H1 (cell line): ENCODE results near the gene ST3GAL2. TPM values are rescaled to one million over a fixed set of nuclear protein-coding genes. Genes with fewer than 3 reads are reported as not detected.

Experiments used
- CTCF ChIA-PET: fragments of 300-600 bp; sonication (Branson Sonifier 250); formaldehyde crosslinking; loops from one replicate; lab custom pipeline; 2021; ENCODE audit not compliant: partially characterized antibody; lab: Charles Lee
- POLR2A ChIA-PET: fragments of 300-600 bp; sonication (Branson Sonifier 250); formaldehyde crosslinking; loops from one replicate; lab custom pipeline; 2021; ENCODE audit warnings: inconsistent platforms; ENCODE audit not compliant: partially characterized antibody; lab: Charles Lee
- DNase-seq, 2 experiments: peaks; one replicate each; pipeline versions ENCODE4 v3.0.0 to v3.0.0-alpha.2; 2010 to 2022; ENCODE audit warnings: low spot score in 2 of 2, low read depth in 1 of 2, mixed read lengths in 1 of 2
- FAIRE-seq: peaks from 2 replicates; lab custom pipeline; 2011; peaks lifted over from hg19 to GRCh38; lab: Jason Lieb, UNC
- H2AFZ ChIP-seq: 2 replicates; pipeline ENCODE4 v1.8.1; 2012; ENCODE audit warnings: low read length, inconsistent platforms
- H2AK5ac ChIP-seq: 2 replicates; pipeline ENCODE4 v1.6.1; 2013; ENCODE audit warnings: low read depth, low read length
- H2BK120ac ChIP-seq: replicated peaks from 2 replicates; pipeline ENCODE3; 2013; ENCODE audit warnings: low read depth, low read length, inconsistent platforms
- H2BK12ac ChIP-seq: 2 replicates; pipeline ENCODE4 v1.6.1; 2013; ENCODE audit warnings: low read depth, low read length
- H2BK15ac ChIP-seq: 2 replicates; pipeline ENCODE4 v1.6.1; 2013; ENCODE audit warnings: low read length
- H2BK20ac ChIP-seq: 2 replicates; pipeline ENCODE4 v1.6.1; 2013; ENCODE audit warnings: low read length
- H2BK5ac ChIP-seq: 2 replicates; pipeline ENCODE4 v1.6.1; 2013; ENCODE audit warnings: low read depth, low read length
- H3K14ac ChIP-seq: 2 replicates; pipeline ENCODE4 v1.6.1; 2013; ENCODE audit warnings: inconsistent platforms; ENCODE audit not compliant: insufficient read length
- H3K18ac ChIP-seq: 2 replicates; pipeline ENCODE4 v1.6.1; 2013; ENCODE audit warnings: low read length; ENCODE audit errors: extremely low read depth
- H3K23ac ChIP-seq: 2 replicates; pipeline ENCODE4 v1.6.1; 2013; ENCODE audit warnings: inconsistent platforms; ENCODE audit not compliant: insufficient read length
- H3K23me2 ChIP-seq: 2 replicates; pipeline ENCODE4 v1.6.1; 2013; ENCODE audit warnings: low read depth, low read length
- H3K27ac ChIP-seq: 2 replicates; pipeline ENCODE4 v1.6.1; 2011; ENCODE audit warnings: low read depth, low read length, inconsistent platforms
- H3K27me3 ChIP-seq, 4 experiments: replicated peaks in 1 of 4; 1 replicate in 1 of 4; 2 replicates in 3 of 4; pipeline versions ENCODE4 v1.6.1 to v1.8.1; 2011 to 2013; ENCODE audit warnings: low read length in 3 of 4, mild to moderate bottlenecking in 3 of 4, inconsistent platforms in 2 of 4, mixed read lengths in 2 of 4, moderate library complexity in 1 of 4; ENCODE audit not compliant: control insufficient read depth in 3 of 4, insufficient read depth in 3 of 4; ENCODE audit errors: extremely low read depth in 1 of 4
- H3K36me3 ChIP-seq, 4 experiments: 2 replicates each; pipeline versions ENCODE4 v1.6.1 to v1.8.1; 2011 to 2013; ENCODE audit warnings: mild to moderate bottlenecking in 4 of 4, low read length in 3 of 4, moderate library complexity in 2 of 4, control low read depth in 1 of 4, inconsistent platforms in 1 of 4; ENCODE audit not compliant: insufficient read depth in 4 of 4, control insufficient read depth in 2 of 4
- H3K4ac ChIP-seq: replicated peaks from 2 replicates; pipeline ENCODE3; 2013; ENCODE audit warnings: low read length, low read depth, mixed read lengths, inconsistent platforms; ENCODE audit not compliant: insufficient read length
- H3K4me1 ChIP-seq, 4 experiments: replicated peaks in 1 of 4; 1 replicate in 1 of 4; 2 replicates in 3 of 4; pipeline versions ENCODE4 v1.6.1 to v1.8.1; 2011 to 2013; ENCODE audit warnings: low read length in 3 of 4, inconsistent platforms in 2 of 4, mixed read lengths in 1 of 4; ENCODE audit not compliant: insufficient read depth in 4 of 4, control insufficient read depth in 3 of 4
- H3K4me2 ChIP-seq, 2 experiments: 2 replicates each; pipeline versions ENCODE4 v1.6.1 to v1.8.1; 2011 to 2013; ENCODE audit warnings: low read depth in 2 of 2, low read length in 2 of 2, control low read depth in 1 of 2, inconsistent platforms in 1 of 2, mild to moderate bottlenecking in 1 of 2; ENCODE audit not compliant: insufficient read depth in 1 of 2
- H3K4me3 ChIP-seq, 4 experiments: fragments of 200-600, 300-600 bp in 1 of 4; sonication (generic), shearing (Covaris generic), sonication (Bioruptor Twin) in 1 of 4; 2 replicates each; pipeline versions ENCODE4 v1.5.1 to v1.8.1; 2011 to 2016; ENCODE audit warnings: low read length in 4 of 4, low read depth in 3 of 4, control low read depth in 2 of 4, inconsistent platforms in 2 of 4, mild to moderate bottlenecking in 2 of 4, mixed read lengths in 1 of 4, moderate library complexity in 1 of 4; ENCODE audit not compliant: insufficient read depth in 2 of 4; ENCODE audit errors: extremely low read depth in 1 of 4
- H3K56ac ChIP-seq: replicated peaks from 2 replicates; pipeline ENCODE3; 2013; ENCODE audit warnings: low read depth, mild to moderate bottlenecking, mixed read lengths, low read length, inconsistent platforms; ENCODE audit not compliant: insufficient read length
- H3K79me1 ChIP-seq: 2 replicates; pipeline ENCODE4 v1.6.1; 2013; ENCODE audit warnings: low read depth, low read length, control low read depth
- H3K79me2 ChIP-seq, 2 experiments: 2 replicates each; pipeline versions ENCODE4 v1.6.1 to v1.8.1; 2012 to 2013; ENCODE audit warnings: low read length in 2 of 2, mild to moderate bottlenecking in 2 of 2, inconsistent platforms in 1 of 2; ENCODE audit not compliant: insufficient read depth in 2 of 2, control insufficient read depth in 1 of 2
- H3K9ac ChIP-seq, 4 experiments: replicated peaks in 1 of 4; 1 replicate in 1 of 4; 2 replicates in 3 of 4; pipeline versions ENCODE4 v1.6.1 to v1.8.1; 2011 to 2013; ENCODE audit warnings: low read depth in 3 of 4, low read length in 3 of 4, control low read depth in 2 of 4, mild to moderate bottlenecking in 2 of 4, moderate library complexity in 2 of 4, inconsistent platforms in 1 of 4; ENCODE audit errors: extremely low read depth in 1 of 4
- H3K9me3 ChIP-seq, 2 experiments: 2 replicates each; pipeline versions ENCODE4 v1.6.1 to v1.8.1; 2012 to 2013; ENCODE audit warnings: mild to moderate bottlenecking in 2 of 2, moderate library complexity in 2 of 2, control low read depth in 1 of 2, inconsistent platforms in 1 of 2, low read depth in 1 of 2, low read length in 1 of 2, mixed read lengths in 1 of 2; ENCODE audit not compliant: insufficient read depth in 2 of 2
- H4K20me1 ChIP-seq, 2 experiments: replicated peaks in 1 of 2; 2 replicates each; pipeline versions ENCODE3 to v1.8.1; 2011 to 2013; ENCODE audit warnings: inconsistent platforms in 2 of 2, low read length in 2 of 2, mild to moderate bottlenecking in 1 of 2; ENCODE audit not compliant: insufficient read depth in 2 of 2, control insufficient read depth in 1 of 2
- H4K5ac ChIP-seq: 2 replicates; pipeline ENCODE4 v1.6.1; 2013; ENCODE audit warnings: low read length, low read depth, mixed read lengths, inconsistent platforms; ENCODE audit not compliant: insufficient read length
- H4K8ac ChIP-seq: 2 replicates; pipeline ENCODE4 v1.8.0; 2013; ENCODE audit warnings: mild to moderate bottlenecking, moderate library complexity, low read length, inconsistent platforms; ENCODE audit not compliant: insufficient read depth; ENCODE audit errors: extremely low read depth
- H4K91ac ChIP-seq: replicated peaks from 2 replicates; pipeline ENCODE3; 2013; ENCODE audit warnings: low read length, mixed read lengths, inconsistent platforms; ENCODE audit not compliant: insufficient read length
- CHD2 ChIP-seq: IDR thresholded peaks from 2 replicates; pipeline ENCODE4 v1.6.1; 2012; ENCODE audit warnings: low read length, improper control_type of control experiment
- EGR1 ChIP-seq: IDR thresholded peaks from 2 replicates; pipeline ENCODE4 v1.6.1; 2011; ENCODE audit warnings: low read depth, low read length, borderline replicate concordance
- EZH2 ChIP-seq: fragments of 200-600 bp; sonication (generic); IDR thresholded peaks from 2 replicates; pipeline ENCODE4 v1.7.1; 2012; ENCODE audit warnings: low read depth, mild to moderate bottlenecking, moderate library complexity, low read length, inconsistent platforms; ENCODE audit not compliant: severe bottlenecking
- GABPA ChIP-seq: IDR thresholded peaks from 2 replicates; pipeline ENCODE4 v1.6.1; 2011; ENCODE audit warnings: mild to moderate bottlenecking, low read length, moderate library complexity, borderline replicate concordance; ENCODE audit not compliant: insufficient read depth
- JUN ChIP-seq: IDR thresholded peaks from 2 replicates; pipeline ENCODE4 v1.6.1; 2011; ENCODE audit warnings: low read depth, mild to moderate bottlenecking, improper control_type of control experiment, low read length
- KDM1A ChIP-seq: fragments of 200-600, 300-600 bp; sonication (generic); IDR thresholded peaks from 2 replicates; pipeline ENCODE4 v1.7.1; 2016; ENCODE audit warnings: mild to moderate bottlenecking, low read length, borderline replicate concordance
- KDM4A ChIP-seq: IDR thresholded peaks from one replicate; pipeline ENCODE4 v1.7.1; 2012; ENCODE audit warnings: low read depth, mild to moderate bottlenecking, moderate library complexity, low read length, inconsistent platforms; ENCODE audit not compliant: severe bottlenecking
- MAX ChIP-seq: IDR thresholded peaks from 2 replicates; pipeline ENCODE4 v1.6.1; 2012; ENCODE audit warnings: inconsistent platforms
- PHF8 ChIP-seq: fragments of 200-600 bp; sonication (generic); conservative IDR thresholded peaks from 2 replicates; pipeline ENCODE4 v1.7.1; 2012; ENCODE audit warnings: low read depth, mild to moderate bottlenecking, inconsistent platforms, low read length, moderate library complexity
- SIX5 ChIP-seq: IDR thresholded peaks from 2 replicates; pipeline ENCODE4 v1.6.1; 2011; ENCODE audit warnings: mild to moderate bottlenecking, low read depth, low read length
- SP4 ChIP-seq: IDR thresholded peaks from 2 replicates; pipeline ENCODE4 v1.6.1; 2012; ENCODE audit warnings: low read length, inconsistent platforms
- WGBS, 2 experiments: shearing (Covaris generic) in 1 of 2; methylation state at CpG; one replicate each; pipeline versions ENCODE4 v1.1.6 to v1.1.7; 2013 to 2015; ENCODE audit warnings: low lambda C conversion rate in 2 of 2, mixed read lengths in 2 of 2, inconsistent platforms in 1 of 2, low coverage in 1 of 2, missing lambda C conversion rate in 1 of 2; ENCODE audit not compliant: insufficient replicate concordance in 2 of 2, insufficient coverage in 1 of 2, insufficient read length in 1 of 2; ENCODE audit errors: extremely low coverage in 1 of 2, missing lambda C conversion rate in 1 of 2; 5-methylcytosine and 5-hydroxymethylcytosine counted together
- polyA plus RNA-seq, 7 experiments: library from polyadenylated mRNA; depleted of rRNA in 3 of 7; stranded (reverse) in 5 of 7; unstranded in 2 of 7; fragments of >200 nt in 5 of 7; fragments of 200-250 nt in 2 of 7; gene quantifications; 1 replicate in 5 of 7; 2 replicates in 1 of 7; 4 replicates in 1 of 7; pipeline versions ENCODE4 v1.2.1 to v1.2.3, GENCODE V29; 2011 to 2013; ENCODE audit warnings: missing spikeins in 2 of 7, mixed read lengths in 2 of 7
- total RNA-seq: library from RNA; stranded (reverse); fragmentation: NEBNext Ultra II Directional; extraction: Animal tissue kit (Norgen Biotek cat#: 25700); gene quantifications from 2 replicates; pipeline ENCODE4 v1.2.1, GENCODE V29; 2021

ST3GAL2 gene
- total and polyA plus RNA-seq, 2 of the 8 experiments (the other 6 are each of a cell fraction or from before 2014, with no cell fraction given) = 14.4 to 39.7 TPM

- Histone ChIP-seq H2AFZ (peak overlapping the region; percentile 31; the same call in 1 of the 2 replicates), H3K27me3 (no peaks in the 10 kb centered on the region), H4K8ac (peak overlapping the region; percentile 91), H4K91ac (peak overlapping the region; percentile 86), H2BK15ac (no peak overlapping the region), H2BK120ac (no peak overlapping the region), H3K9ac (peak overlapping the region; percentile 15 to 65 (median 56); a peak in 6 of 7 replicates), H3K9me3 (no peaks in the 10 kb centered on the region), H3K4me1 (peaks cover 0 to 3% (median 0%) of the 10 kb centered on the region in 4 experiments; a peak in 2 of 7 replicates), H3K36me3 (peaks cover 0 to 10% (median 3%) of the 10 kb centered on the region in 4 experiments; a peak in 7 of 8 replicates), H3K23me2 (peaks cover 12% of the 10 kb centered on the region; the same call in 1 of the 2 replicates), H3K4me2 (peak overlapping the region; percentile 79 to 94), H3K79me1 (no peaks in the 10 kb centered on the region), H3K27ac (peak overlapping the region; percentile 25; the same call in 1 of the 2 replicates), H3K23ac (no peak overlapping the region), H3K18ac (peak overlapping the region; percentile 90), H3K4me3 (peak overlapping the region; percentile 48 to 94 (median 86)), H2AK5ac (no peak overlapping the region), H2BK12ac (no peak overlapping the region), H3K79me2 (peaks cover 0 to 13% of the 10 kb centered on the region in 2 experiments; a peak in 2 of 4 replicates), H3K56ac (peak overlapping the region; percentile 87), H2BK20ac (no peak overlapping the region), H4K20me1 (no peaks in the 10 kb centered on the region), H3K4ac (no peak overlapping the region), H2BK5ac (peak overlapping the region; percentile 93; the same call in 1 of the 2 replicates), H4K5ac (peak overlapping the region; percentile 87), H3K14ac (no peak overlapping the region)
- no peak for DNase-seq
- no peak for FAIRE-seq
- POLR2A ChIA-PET = interaction anchor here (0.6 to 5.1 kb wide), 43 partner anchors 8 to 286 kb away, joined by 3 to 37 read pairs (median 7); partner anchors contain the start of genes AARS1, COG4, DDX19A and DDX19B
- CTCF ChIA-PET = interaction anchor here (0.9 to 13.5 kb wide), 8 partner anchors 9 to 144 kb away, joined by 3 to 117 read pairs (median 4); partner anchors contain the start of genes COG4 and FCSK
- 14% methylated on average over 45 of the region's 47 CpGs; no CpG with 5 or more reads in 1 of the 2 experiments for WGBS, 2 experiments
- TF ChIP-seq SIX5 (no peak), EGR1 (no peak), MAX (0 out of 2 replicates have a peak, but pooled peaks have one; percentile 5), KDM1A (no peak), PHF8 (peak; percentile 51), CHD2 (no peak), GABPA (0 out of 2 replicates have a peak, but pooled peaks have one; percentile 9), SP4 (peak; percentile 62; the same call in 1 of the 2 replicates), KDM4A (peak; percentile 47), EZH2 (no peak), JUN (no peak)
Measured at GRCh38 chr16:70381604-70382342, 57.1 kb downstream of the ST3GAL2 start.
